Right lobe of liver (tissue), 4 donors: ENCODE data around the gene TTLL5.

Experiments
- POLR2A ChIP-seq: fragments of 450-650 bp; IDR thresholded peaks from one replicate; pipeline ENCODE4 v1.6.1; 2017; ENCODE audit warnings: antibody characterized with exemption, mild to moderate bottlenecking
- TF ChIP-seq, protein P1 (sequence below), 4 donors: fragments of 200-600 bp in 3 of 4; fragments of 450-650 bp in 1 of 4; IDR thresholded peaks; one replicate each; pipeline versions ENCODE4 v1.5.1 to v1.8.0; 2016 to 2022; ENCODE audit warnings: antibody characterized with exemption in 4 of 4, mild to moderate bottlenecking in 2 of 4
- donor health status: DM: no; HTN: no; CAD: no.
- donor health status: DM: no; HTN: no; CAD: no.
- donor health status: DM: no; HTN: yes; CAD: no.

DNA sequence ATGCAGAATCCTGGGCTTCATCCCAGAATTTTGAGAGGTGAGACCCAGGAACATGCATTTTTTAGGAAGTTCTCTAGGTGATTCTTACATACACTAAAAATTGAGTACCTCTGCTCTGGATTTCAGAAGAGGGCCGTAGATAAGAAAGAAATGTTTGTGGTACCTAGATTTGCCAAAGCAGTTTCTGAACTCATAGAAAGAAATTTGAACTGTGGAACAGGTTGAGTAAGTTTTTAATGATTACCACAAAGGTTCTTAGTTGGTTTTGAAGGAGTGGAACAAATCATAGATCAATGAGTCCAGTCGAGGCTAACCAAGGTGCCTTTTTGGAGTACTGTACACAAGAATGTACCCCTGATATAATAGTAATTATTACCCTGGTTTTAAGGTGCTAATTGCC, 24.9 kb downstream of the TTLL5 start:
- TF ChIP-seq, protein P1, sequence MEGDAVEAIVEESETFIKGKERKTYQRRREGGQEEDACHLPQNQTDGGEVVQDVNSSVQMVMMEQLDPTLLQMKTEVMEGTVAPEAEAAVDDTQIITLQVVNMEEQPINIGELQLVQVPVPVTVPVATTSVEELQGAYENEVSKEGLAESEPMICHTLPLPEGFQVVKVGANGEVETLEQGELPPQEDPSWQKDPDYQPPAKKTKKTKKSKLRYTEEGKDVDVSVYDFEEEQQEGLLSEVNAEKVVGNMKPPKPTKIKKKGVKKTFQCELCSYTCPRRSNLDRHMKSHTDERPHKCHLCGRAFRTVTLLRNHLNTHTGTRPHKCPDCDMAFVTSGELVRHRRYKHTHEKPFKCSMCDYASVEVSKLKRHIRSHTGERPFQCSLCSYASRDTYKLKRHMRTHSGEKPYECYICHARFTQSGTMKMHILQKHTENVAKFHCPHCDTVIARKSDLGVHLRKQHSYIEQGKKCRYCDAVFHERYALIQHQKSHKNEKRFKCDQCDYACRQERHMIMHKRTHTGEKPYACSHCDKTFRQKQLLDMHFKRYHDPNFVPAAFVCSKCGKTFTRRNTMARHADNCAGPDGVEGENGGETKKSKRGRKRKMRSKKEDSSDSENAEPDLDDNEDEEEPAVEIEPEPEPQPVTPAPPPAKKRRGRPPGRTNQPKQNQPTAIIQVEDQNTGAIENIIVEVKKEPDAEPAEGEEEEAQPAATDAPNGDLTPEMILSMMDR (IDR thresholded peaks at IDR 0.05), result no peak
- TF ChIP-seq POLR2A, result no peak
